WI38 (cell line): ENCODE results near the gene DVL2.

Experiments used
- H3K4me3 ChIP-seq: 2 replicates; pipeline ENCODE4 v1.5.1; 2011; ENCODE audit warnings: low read depth, mild to moderate bottlenecking, control low read depth, low read length
- CTCF ChIP-seq: IDR thresholded peaks from 2 replicates; pipeline ENCODE4 v1.5.1; 2012; ENCODE audit warnings: low read depth, mild to moderate bottlenecking, control low read depth, low read length

Gene DVL2

GRCh38 chr17:7196651-7197401 lies 37.5 kb downstream of the DVL2 start:
- no peak for TF ChIP-seq CTCF

GRCh38 chr17:7195971-7196370 lies 38.3 kb downstream of the DVL2 start:
- no peak for TF ChIP-seq CTCF
- H3K4me3 ChIP-seq: no peak overlapping the region

More at GRCh38 chr17:7196651-7197401, 37.5 kb downstream of the DVL2 start:
- no peak overlapping the region for H3K4me3 ChIP-seq

- no peak for TF ChIP-seq CTCF
- no peak overlapping the region for H3K4me3 ChIP-seq
These were observed 41.9 kb downstream of the DVL2 start for GRCh38 chr17:7192271-7192937.

GRCh38 chr17:7191571-7192270 lies 42.6 kb downstream of the DVL2 start:
- no peak for TF ChIP-seq CTCF
- H3K4me3 ChIP-seq: no peak overlapping the region

GRCh38 chr17:7191069-7191468 lies 43.2 kb downstream of the DVL2 start:
- TF ChIP-seq CTCF: no peak
- H3K4me3 ChIP-seq: no peak overlapping the region

- no peak for TF ChIP-seq CTCF
- no peak overlapping the region for H3K4me3 ChIP-seq
These were observed 43.9 kb downstream of the DVL2 start for GRCh38 chr17:7190276-7190917.
